HG03097 (cell line): ENCODE results near the gene CENATAC.
"Not testable (repeated sequence)": the region's sequence is repeated elsewhere in the genome, so short reads cannot be mapped to it uniquely, and the experiment has no call there.

Experiments used
- ATAC-seq: cut with Tn5 transposase; IDR thresholded peaks from one replicate; pipeline ENCODE4 v1.9.1; 2021; ENCODE audit not compliant: unreplicated experiment, low FRiP score

CENATAC gene

GRCh38 chr11:119025978-119026766 lies 28.2 kb downstream of the CENATAC start:
- no peak for ATAC-seq

- no peak for ATAC-seq
Observed at GRCh38 chr11:119026970-119027369, 29.0 kb downstream of the CENATAC start.

GRCh38 chr11:119027561-119028345 lies 29.8 kb downstream of the CENATAC start:
- no peak for ATAC-seq

GRCh38 chr11:119028346-119029068 lies 30.6 kb downstream of the CENATAC start:
- no peak for ATAC-seq

- no peak for ATAC-seq
Observed at GRCh38 chr11:119029069-119029339, 31.1 kb downstream of the CENATAC start.

- no peak for ATAC-seq
Observed at GRCh38 chr11:119029340-119030028, 31.5 kb downstream of the CENATAC start.

GRCh38 chr11:119030029-119030328 lies 32.0 kb downstream of the CENATAC start:
- ATAC-seq: peak; percentile 12

- peak; percentile 75 for ATAC-seq
Observed at GRCh38 chr11:119030329-119031047, 32.5 kb downstream of the CENATAC start, which contains the start of gene SLC37A4. SLC37A4 (minus strand) TSS chr11:119030877.

- no peak for ATAC-seq
Observed at GRCh38 chr11:119031912-119032280, 34.0 kb downstream of the CENATAC start.

GRCh38 chr11:119033421-119033820 lies 35.5 kb downstream of the CENATAC start:
- ATAC-seq: not testable (repeated sequence)

- ATAC-seq: no peak
Observed at GRCh38 chr11:119034813-119035212, 36.9 kb downstream of the CENATAC start.

- ATAC-seq: no peak
Observed at GRCh38 chr11:119038884-119039283, 40.9 kb downstream of the CENATAC start.

GRCh38 chr11:119039471-119039870 lies 41.5 kb downstream of the CENATAC start:
- not testable (repeated sequence) for ATAC-seq

GRCh38 chr11:119041821-119042514 lies 44.0 kb downstream of the CENATAC start:
- no peak for ATAC-seq

- ATAC-seq: no peak
Observed at GRCh38 chr11:119042927-119043326, 45.0 kb downstream of the CENATAC start.

GRCh38 chr11:119044708-119045107 lies 46.8 kb downstream of the CENATAC start:
- ATAC-seq: no peak

- no peak for ATAC-seq
Observed at GRCh38 chr11:119046489-119046888, 48.6 kb downstream of the CENATAC start.

- no peak for ATAC-seq
Observed at GRCh38 chr11:119047205-119047604, 49.3 kb downstream of the CENATAC start.

- no peak for ATAC-seq
Observed at GRCh38 chr11:119048644-119049043, 50.7 kb downstream of the CENATAC start.

- ATAC-seq: no peak
Observed at GRCh38 chr11:119049081-119049480, 51.1 kb downstream of the CENATAC start.
